NCI-H82 treated with DMSO at 0.1 percent for 48 hours (cell line): ENCODE data around the gene UGCG.
"Not testable (repeated sequence)": the region's sequence is repeated elsewhere in the genome, so short reads cannot be mapped to it uniquely, and the experiment has no call there.

Experiments
- DNase-seq: peaks from one replicate; lab custom pipeline; 2025; ENCODE audit not compliant: unreplicated experiment; lab: John Stamatoyannopoulos, UW

UGCG gene

GRCh38 chr9:111949919-111950318, 53.3 kb downstream of the UGCG start:
- DNase-seq: no peak

- DNase-seq: no peak
These were observed 55.9 kb downstream of the UGCG start for GRCh38 chr9:111952559-111952958.

- no peak for DNase-seq
These were observed 56.8 kb downstream of the UGCG start for GRCh38 chr9:111953444-111953843.

GRCh38 chr9:111955048-111955447, 58.4 kb downstream of the UGCG start:
- DNase-seq: no peak

GRCh38 chr9:111957856-111958631, 61.4 kb downstream of the UGCG start:
- DNase-seq: peak; percentile 27

GRCh38 chr9:111959468-111960359, 63.1 kb downstream of the UGCG start:
- no peak for DNase-seq

- not testable (repeated sequence) for DNase-seq
These were observed 63.9 kb downstream of the UGCG start for GRCh38 chr9:111960485-111960884.

GRCh38 chr9:111961009-111961408, 64.4 kb downstream of the UGCG start:
- no peak for DNase-seq

- no peak for DNase-seq
These were observed 65.0 kb downstream of the UGCG start for GRCh38 chr9:111961575-111961974.

- DNase-seq: no peak
These were observed 65.4 kb downstream of the UGCG start for GRCh38 chr9:111962021-111962420.

- DNase-seq: no peak
These were observed 67.4 kb downstream of the UGCG start for GRCh38 chr9:111963995-111964394.

- DNase-seq: no peak
These were observed 69.0 kb downstream of the UGCG start for GRCh38 chr9:111965566-111966019.

GRCh38 chr9:111966124-111966723, 69.6 kb downstream of the UGCG start:
- no peak for DNase-seq

- peak; percentile 8 for DNase-seq
These were observed 70.3 kb downstream of the UGCG start for GRCh38 chr9:111966861-111967291.

GRCh38 chr9:111967621-111968020, 71.0 kb downstream of the UGCG start:
- no peak for DNase-seq

GRCh38 chr9:111969061-111969460, 72.4 kb downstream of the UGCG start:
- DNase-seq: no peak

- DNase-seq: peak; percentile 93
These were observed 73.0 kb downstream of the UGCG start for GRCh38 chr9:111969622-111970021.

- no peak for DNase-seq
These were observed 74.2 kb downstream of the UGCG start for GRCh38 chr9:111970827-111971226.

GRCh38 chr9:111974092-111974681, 77.6 kb downstream of the UGCG start:
- DNase-seq: no peak

GRCh38 chr9:111975709-111976108, 79.1 kb downstream of the UGCG start:
- DNase-seq: peak; percentile 26

GRCh38 chr9:111978616-111979015, 82.0 kb downstream of the UGCG start:
- DNase-seq: peak; percentile 78
